ENCODE measurements around the gene LIN9.

- TF ChIP-seq CTCF (IDR thresholded peaks at IDR 0.05) (no peak), POLR2A (IDR thresholded peaks at IDR 0.05) (no peak), POLR2AphosphoS5 (IDR thresholded peaks at IDR 0.05) (no peak), EP300 (IDR thresholded peaks at IDR 0.05; ENCODE audit: low read depth) (no peak)
These were observed 3.1 kb upstream of the LIN9 start for GRCh38 chr1:226312065-226312464.
